Transverse colon (tissue), 4 donors: ENCODE data around the gene PCDHA10.

Experiments used
- POLR2A ChIP-seq: fragments of 450-650 bp; IDR thresholded peaks from one replicate; pipeline ENCODE4 v1.6.1; 2016; ENCODE audit warnings: antibody characterized with exemption, mild to moderate bottlenecking, moderate library complexity
- POLR2AphosphoS5 ChIP-seq, 3 donors: sonication (generic); formaldehyde crosslinking; IDR thresholded peaks; one replicate each; pipeline ENCODE4 v1.6.1; 2016; ENCODE audit warnings: antibody characterized with exemption in 3 of 3
- TF ChIP-seq, protein P1 (sequence below), 5 experiments: fragments of 200-600 bp in 3 of 5; fragments of 450-650 bp in 2 of 5; sonication (generic) in 3 of 5; IDR thresholded peaks; 1 replicate in 2 of 5; 2 replicates in 3 of 5; pipeline ENCODE4 v1.5.1; 2016 to 2017; ENCODE audit warnings: antibody characterized with exemption in 5 of 5, inconsistent platforms in 3 of 5, mild to moderate bottlenecking in 2 of 5, moderate library complexity in 1 of 5

DNA sequence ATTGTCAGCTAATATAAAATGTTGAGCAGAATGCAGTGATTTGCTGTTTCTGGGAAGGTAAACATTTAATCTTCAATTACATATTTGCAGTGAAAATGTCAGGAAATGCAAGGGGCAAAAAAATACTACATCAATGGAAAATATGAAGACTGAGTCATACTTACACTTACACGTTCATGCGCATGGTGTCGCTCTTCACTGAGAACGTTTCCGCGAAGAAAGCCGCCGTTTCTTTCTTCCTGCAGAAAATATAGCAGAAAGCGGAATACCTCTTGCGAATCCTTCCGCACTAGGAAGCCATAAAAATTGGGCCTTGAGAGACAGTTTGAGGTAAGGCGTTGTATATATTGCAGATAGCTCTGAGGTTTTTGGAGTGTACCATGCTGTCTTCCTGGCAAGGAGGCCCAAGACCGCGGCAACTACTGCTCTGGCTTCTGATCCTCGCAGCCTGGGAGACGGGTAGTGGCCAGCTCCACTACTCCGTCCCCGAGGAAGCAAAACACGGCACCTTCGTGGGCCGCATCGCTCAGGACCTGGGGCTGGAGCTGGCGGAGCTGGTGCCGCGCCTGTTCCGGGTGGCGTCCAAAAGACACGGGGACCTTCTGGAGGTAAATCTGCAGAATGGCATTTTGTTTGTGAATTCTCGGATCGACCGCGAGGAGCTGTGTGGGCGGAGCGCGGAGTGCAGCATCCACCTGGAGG lies 26.3 kb downstream of the PCDHA10 start, which contains the start of gene PCDHA13:
- TF ChIP-seq, protein P1, sequence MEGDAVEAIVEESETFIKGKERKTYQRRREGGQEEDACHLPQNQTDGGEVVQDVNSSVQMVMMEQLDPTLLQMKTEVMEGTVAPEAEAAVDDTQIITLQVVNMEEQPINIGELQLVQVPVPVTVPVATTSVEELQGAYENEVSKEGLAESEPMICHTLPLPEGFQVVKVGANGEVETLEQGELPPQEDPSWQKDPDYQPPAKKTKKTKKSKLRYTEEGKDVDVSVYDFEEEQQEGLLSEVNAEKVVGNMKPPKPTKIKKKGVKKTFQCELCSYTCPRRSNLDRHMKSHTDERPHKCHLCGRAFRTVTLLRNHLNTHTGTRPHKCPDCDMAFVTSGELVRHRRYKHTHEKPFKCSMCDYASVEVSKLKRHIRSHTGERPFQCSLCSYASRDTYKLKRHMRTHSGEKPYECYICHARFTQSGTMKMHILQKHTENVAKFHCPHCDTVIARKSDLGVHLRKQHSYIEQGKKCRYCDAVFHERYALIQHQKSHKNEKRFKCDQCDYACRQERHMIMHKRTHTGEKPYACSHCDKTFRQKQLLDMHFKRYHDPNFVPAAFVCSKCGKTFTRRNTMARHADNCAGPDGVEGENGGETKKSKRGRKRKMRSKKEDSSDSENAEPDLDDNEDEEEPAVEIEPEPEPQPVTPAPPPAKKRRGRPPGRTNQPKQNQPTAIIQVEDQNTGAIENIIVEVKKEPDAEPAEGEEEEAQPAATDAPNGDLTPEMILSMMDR (IDR thresholded peaks at IDR 0.05), result no peak
- TF ChIP-seq POLR2AphosphoS5 (IDR thresholded peaks at IDR 0.05) (no peak), POLR2A (no peak)
